Kidney epithelial cell (primary cell): ENCODE results near the gene IL4R. TPM values are rescaled to one million over a fixed set of nuclear protein-coding genes. Genes with fewer than 3 reads are reported as not detected.

Experiments
- DNase-seq: peaks from one replicate; pipeline ENCODE4 v3.0.0-alpha.2; 2010; ENCODE audit warnings: low read depth
- H3K27me3 ChIP-seq: 2 replicates; pipeline ENCODE4 v1.6.0; 2011; ENCODE audit warnings: low read length; ENCODE audit not compliant: control insufficient read depth, insufficient read depth
- H3K36me3 ChIP-seq: 2 replicates; pipeline ENCODE4 v1.5.1; 2011; ENCODE audit warnings: low read length; ENCODE audit not compliant: control insufficient read depth, insufficient read depth
- H3K4me3 ChIP-seq: 2 replicates; pipeline ENCODE4 v1.5.1; 2011; ENCODE audit warnings: low read depth, mild to moderate bottlenecking, control low read depth, low read length
- CTCF ChIP-seq: IDR thresholded peaks from 2 replicates; pipeline ENCODE4 v1.5.1; 2011; ENCODE audit warnings: mild to moderate bottlenecking, moderate library complexity, low read length, control low read depth, inconsistent platforms; ENCODE audit not compliant: insufficient read depth, poor library complexity, severe bottlenecking
- total RNA-seq: library from RNA; depleted of rRNA; stranded (reverse); fragments of >200 nt; gene quantifications from 2 replicates; pipeline ENCODE4 v1.2.3, GENCODE V29; 2015

The IL4R gene
- total RNA-seq, 1 donor from 2014 or later: 52.1 TPM

- Histone ChIP-seq H3K36me3 (no peaks in the 10 kb centered on the region), H3K4me3 (no peak overlapping the region), H3K27me3 (no peaks in the 10 kb centered on the region)
- TF ChIP-seq CTCF: no peak
- no peak for DNase-seq
These were observed 59.5 kb downstream of the IL4R start for GRCh38 chr16:27373312-27373711.

GRCh38 chr16:27374221-27374803 is 60.5 kb downstream of the IL4R start:
- H3K36me3 ChIP-seq: no peaks in the 10 kb centered on the region
- H3K4me3 ChIP-seq: no peak overlapping the region
- no peak for TF ChIP-seq CTCF
- no peak for DNase-seq
- H3K27me3 ChIP-seq: no peaks in the 10 kb centered on the region

- no peak overlapping the region for H3K4me3 ChIP-seq
- peak; percentile 58 for TF ChIP-seq CTCF
- peak; percentile 34 for DNase-seq
- H3K27me3 ChIP-seq: no peaks in the 10 kb centered on the region
- no peaks in the 10 kb centered on the region for H3K36me3 ChIP-seq
These were observed 61.1 kb downstream of the IL4R start for GRCh38 chr16:27374804-27375425.

- no peaks in the 10 kb centered on the region for H3K36me3 ChIP-seq
- H3K4me3 ChIP-seq: no peak overlapping the region
- no peak for DNase-seq
- no peaks in the 10 kb centered on the region for H3K27me3 ChIP-seq
- TF ChIP-seq CTCF: no peak
These were observed 64.1 kb downstream of the IL4R start for GRCh38 chr16:27377666-27378485.

- TF ChIP-seq CTCF: no peak
These were observed 65.2 kb downstream of the IL4R start for GRCh38 chr16:27378871-27379481.

More at GRCh38 chr16:27378871-27379481, 65.2 kb downstream of the IL4R start:
- peak; percentile 38 for DNase-seq
- Histone ChIP-seq H3K4me3 (no peak overlapping the region), H3K36me3 (no peaks in the 10 kb centered on the region), H3K27me3 (no peaks in the 10 kb centered on the region)
